ENCODE measurements around the gene WNT3A.

The WNT3A gene

DNA sequence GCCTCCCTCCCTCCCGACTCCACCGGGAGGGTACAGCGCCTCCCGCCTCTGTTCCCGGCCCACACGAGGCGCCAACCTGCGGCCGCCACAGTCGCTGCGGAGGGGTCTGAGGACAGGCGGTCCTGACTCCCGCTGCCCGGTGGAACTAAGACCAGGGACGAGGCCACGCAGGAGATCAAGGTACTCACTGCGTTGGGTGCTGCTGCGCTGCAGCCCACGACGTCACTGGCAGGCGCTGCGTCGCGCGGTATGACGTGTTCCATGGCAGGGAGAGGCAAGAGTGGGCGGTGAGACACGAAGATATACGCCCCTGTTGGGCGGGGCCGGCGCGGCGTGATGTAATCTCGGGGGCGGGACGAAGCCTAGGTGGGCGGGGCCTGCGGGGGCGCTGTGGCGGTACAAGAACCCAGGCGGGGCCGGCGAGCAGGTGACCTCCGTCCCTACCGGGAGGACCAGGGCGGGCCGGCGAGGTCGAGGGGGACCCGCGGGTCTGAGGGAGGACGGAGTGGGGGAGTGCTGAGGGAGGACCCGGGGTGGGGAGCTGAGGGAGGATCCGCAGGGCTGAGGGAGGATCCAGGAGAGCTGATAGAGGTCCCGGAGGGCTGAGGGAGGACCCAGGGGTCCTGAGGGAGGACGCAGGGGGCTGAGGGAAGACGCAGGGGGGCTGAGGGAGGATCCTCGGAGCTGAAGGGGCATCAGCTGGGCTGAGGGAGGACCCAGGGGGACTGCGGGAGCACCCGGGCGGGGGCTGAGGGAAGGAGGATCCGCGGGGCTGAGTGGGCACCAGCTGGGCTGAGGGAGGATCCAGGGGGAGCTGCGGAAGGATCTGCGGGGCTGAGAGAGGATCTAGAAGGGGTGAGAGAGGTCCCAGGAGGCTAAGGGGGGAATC, 102.5 kb downstream of the WNT3A start, which contains the start of gene MRPL55:
Gene MRPL55, minus strand, starts transcription at position 227 of the 889 bp plus-strand sequence. CDS start 1,039 bp downstream, outside the sequence.
- peak; percentile 83 for DNase-seq (ENCODE audit: low read depth, low spot score)

DNA sequence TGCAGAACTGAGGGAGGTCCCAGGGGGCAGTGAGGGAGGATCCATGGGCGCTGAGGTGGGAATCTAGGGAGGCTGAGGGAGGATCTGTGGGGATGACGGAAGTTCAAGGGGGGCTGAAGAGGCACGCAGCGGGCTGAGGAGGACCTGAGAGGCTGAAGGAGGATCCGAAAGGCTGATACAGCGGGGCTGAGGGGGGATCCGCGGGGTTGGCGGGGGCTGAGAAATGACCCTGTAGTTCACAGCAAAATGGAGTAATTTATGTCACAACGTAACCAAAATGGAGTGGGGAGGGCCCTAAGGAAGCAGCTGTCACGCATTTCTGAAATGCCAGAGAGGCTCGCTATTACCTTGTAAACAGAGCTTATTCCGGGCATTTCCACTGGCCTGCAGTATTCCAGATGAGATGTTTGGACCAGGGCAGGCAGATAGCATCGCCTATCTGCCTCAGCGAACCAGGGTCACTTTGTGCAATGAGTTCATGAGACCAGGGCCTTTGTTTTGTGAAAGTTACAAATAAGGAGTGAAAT, 103.2 kb downstream of the WNT3A start:
- no peak for DNase-seq (ENCODE audit: low read depth, low spot score)

More for the DNA sequence above, 102.5 kb downstream of the WNT3A start, which contains the start of gene MRPL55:
- H3K27ac ChIP-seq: peak within 1 kb of the TSS; percentile 59

DNA sequence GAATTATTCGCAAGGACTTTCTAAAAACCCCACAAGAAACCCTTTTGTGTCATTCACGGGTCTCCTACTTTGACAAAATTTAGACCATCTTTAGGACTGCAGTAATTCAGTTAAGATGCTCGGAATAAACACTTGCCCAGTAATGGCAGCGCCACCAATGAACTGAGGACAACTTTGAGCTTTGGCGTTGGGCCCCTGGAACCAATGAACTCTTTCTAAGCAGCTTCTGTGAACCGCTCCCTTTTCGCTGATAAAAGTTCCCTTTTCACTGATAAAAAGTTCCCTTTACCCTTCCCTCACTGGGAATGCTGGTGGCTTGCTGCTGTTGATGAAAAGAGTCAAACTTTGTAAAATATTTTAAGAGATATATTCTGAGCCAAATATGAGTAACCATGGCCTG, 103.8 kb downstream of the WNT3A start:
- peak overlapping the region; percentile 59 for H3K27ac ChIP-seq
- DNase-seq (ENCODE audit: low read depth, low spot score): no peak

More for the DNA sequence above, 103.2 kb downstream of the WNT3A start:
- peak overlapping the region; percentile 59 for H3K27ac ChIP-seq

Data from epithelial cell of prostate (primary cell).